ENCODE data around the gene INTS15.

GRCh38 chr7:6562106-6562505 lies 27.7 kb upstream of the INTS15 start:
- TF ChIP-seq POLR2A (IDR thresholded peaks at IDR 0.05): no peak
- TF ChIP-seq, protein P1, sequence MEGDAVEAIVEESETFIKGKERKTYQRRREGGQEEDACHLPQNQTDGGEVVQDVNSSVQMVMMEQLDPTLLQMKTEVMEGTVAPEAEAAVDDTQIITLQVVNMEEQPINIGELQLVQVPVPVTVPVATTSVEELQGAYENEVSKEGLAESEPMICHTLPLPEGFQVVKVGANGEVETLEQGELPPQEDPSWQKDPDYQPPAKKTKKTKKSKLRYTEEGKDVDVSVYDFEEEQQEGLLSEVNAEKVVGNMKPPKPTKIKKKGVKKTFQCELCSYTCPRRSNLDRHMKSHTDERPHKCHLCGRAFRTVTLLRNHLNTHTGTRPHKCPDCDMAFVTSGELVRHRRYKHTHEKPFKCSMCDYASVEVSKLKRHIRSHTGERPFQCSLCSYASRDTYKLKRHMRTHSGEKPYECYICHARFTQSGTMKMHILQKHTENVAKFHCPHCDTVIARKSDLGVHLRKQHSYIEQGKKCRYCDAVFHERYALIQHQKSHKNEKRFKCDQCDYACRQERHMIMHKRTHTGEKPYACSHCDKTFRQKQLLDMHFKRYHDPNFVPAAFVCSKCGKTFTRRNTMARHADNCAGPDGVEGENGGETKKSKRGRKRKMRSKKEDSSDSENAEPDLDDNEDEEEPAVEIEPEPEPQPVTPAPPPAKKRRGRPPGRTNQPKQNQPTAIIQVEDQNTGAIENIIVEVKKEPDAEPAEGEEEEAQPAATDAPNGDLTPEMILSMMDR (IDR thresholded peaks at IDR 0.05): no peak
